ENCODE data around the gene SH3GLB2. TPM values are rescaled to one million over a fixed set of nuclear protein-coding genes. Genes with fewer than 3 reads are reported as not detected.

SH3GLB2 gene
- total RNA-seq, 3 donors from 2014 or later (not counting 1 experiment from before 2014, with no cell fraction given) = 50.3 to 67.1 (median 65.4) TPM

- Mint-ChIP-seq H3K36me3 (no peaks in the 10 kb centered on the region), H3K4me3 (no peak overlapping the region), H3K9me3 (no peaks in the 10 kb centered on the region), H3K27me3 (ENCODE audit: low read depth in 2 of 2) (no peaks in the 10 kb centered on the region), H3K4me1 (peaks cover 0 to 11% of the 10 kb centered on the region in 2 donors), H3K27ac (no peak overlapping the region)
- H3K27me3 ChIP-seq (ENCODE audit: control insufficient read depth, insufficient read depth, low read length) = no peaks in the 10 kb centered on the region
- peaks cover 12% of the 10 kb centered on the region for H3K4me1 ChIP-seq (ENCODE audit: control insufficient read depth, insufficient read depth, low read length)
- no peaks in the 10 kb centered on the region for H3K36me3 ChIP-seq (ENCODE audit: control insufficient read depth, insufficient read depth, low read length)
- ATAC-seq = no peak
- no peak for DNase-seq
- 89% methylated on average over 9 of the region's 9 CpGs for WGBS (ENCODE audit: insufficient coverage)
- H3K27ac ChIP-seq (ENCODE audit: low read length) = no peak overlapping the region
- H3K4me3 ChIP-seq (ENCODE audit: low read length) = no peak overlapping the region
- intact Hi-C loops (cut with micrococcal nuclease) = no loop called here
- no peaks in the 10 kb centered on the region for H3K9me3 ChIP-seq (ENCODE audit: control insufficient read depth, insufficient read depth, low read length)
- TF ChIP-seq CTCF (IDR thresholded peaks at IDR 0.05) = no peak
These were observed 6.1 kb downstream of the SH3GLB2 start for GRCh38 chr9:129022037-129022436.

- no peaks in the 10 kb centered on the region for H3K9me3 Mint-ChIP-seq
- H3K4me1 Mint-ChIP-seq = peaks cover 0 to 11% of the 10 kb centered on the region in 2 donors
- Histone ChIP-seq H3K4me3 (ENCODE audit: low read length) (no peak overlapping the region), H3K27me3 (ENCODE audit: control insufficient read depth, insufficient read depth, low read length) (no peaks in the 10 kb centered on the region), H3K36me3 (ENCODE audit: control insufficient read depth, insufficient read depth, low read length) (no peaks in the 10 kb centered on the region), H3K27ac (ENCODE audit: low read length) (no peak overlapping the region), H3K4me1 (ENCODE audit: control insufficient read depth, insufficient read depth, low read length) (peaks cover 4% of the 10 kb centered on the region), H3K9me3 (ENCODE audit: control insufficient read depth, insufficient read depth, low read length) (no peaks in the 10 kb centered on the region)
- DNase-seq (peak in 1 of 2 donors; percentile 3), ATAC-seq (no peak)
- H3K27ac Mint-ChIP-seq = no peak overlapping the region
- H3K4me3 Mint-ChIP-seq = no peak overlapping the region
- intact Hi-C loops (cut with micrococcal nuclease) = no loop called here
- H3K27me3 Mint-ChIP-seq (ENCODE audit: low read depth in 2 of 2) = no peaks in the 10 kb centered on the region
- 45% methylated on average over 8 of the region's 8 CpGs for WGBS (ENCODE audit: insufficient coverage)
- no peak for TF ChIP-seq CTCF (IDR thresholded peaks at IDR 0.05)
- no peaks in the 10 kb centered on the region for H3K36me3 Mint-ChIP-seq
These were observed 7.0 kb downstream of the SH3GLB2 start for GRCh38 chr9:129021091-129021490.

- Histone ChIP-seq H3K36me3 (ENCODE audit: control insufficient read depth, insufficient read depth, low read length) (peaks cover 38% of the 10 kb centered on the region), H3K27me3 (ENCODE audit: control insufficient read depth, insufficient read depth, low read length) (no peaks in the 10 kb centered on the region), H3K4me1 (ENCODE audit: control insufficient read depth, insufficient read depth, low read length) (no peaks in the 10 kb centered on the region), H3K27ac (ENCODE audit: low read length) (no peak overlapping the region), H3K4me3 (ENCODE audit: low read length) (no peak overlapping the region), H3K9me3 (ENCODE audit: control insufficient read depth, insufficient read depth, low read length) (no peaks in the 10 kb centered on the region)
- TF ChIP-seq CTCF (IDR thresholded peaks at IDR 0.05) = no peak
- no peak overlapping the region for H3K4me3 Mint-ChIP-seq
- no peaks in the 10 kb centered on the region for H3K4me1 Mint-ChIP-seq
- intact Hi-C loops (cut with micrococcal nuclease) = no loop called here
- no peak for DNase-seq
- ATAC-seq = no peak
- no peaks in the 10 kb centered on the region for H3K36me3 Mint-ChIP-seq
- no peak overlapping the region for H3K27ac Mint-ChIP-seq
- no peaks in the 10 kb centered on the region for H3K9me3 Mint-ChIP-seq
- WGBS (ENCODE audit: insufficient coverage) = 94% methylated on average over 8 of the region's 8 CpGs
- no peaks in the 10 kb centered on the region for H3K27me3 Mint-ChIP-seq (ENCODE audit: low read depth in 2 of 2)
These were observed 13.5 kb downstream of the SH3GLB2 start for GRCh38 chr9:129014608-129015007.

- DNase-seq = no peak
- 96% methylated on average over 11 of the region's 11 CpGs for WGBS (ENCODE audit: insufficient coverage)
- no peak overlapping the region for H3K27ac ChIP-seq (ENCODE audit: low read length)
- H3K27me3 ChIP-seq (ENCODE audit: control insufficient read depth, insufficient read depth, low read length) = no peaks in the 10 kb centered on the region
- ATAC-seq = no peak
- TF ChIP-seq CTCF (IDR thresholded peaks at IDR 0.05) = no peak
- H3K4me3 ChIP-seq (ENCODE audit: low read length) = no peak overlapping the region
- Mint-ChIP-seq H3K27ac (no peak overlapping the region), H3K4me1 (no peaks in the 10 kb centered on the region), H3K9me3 (no peaks in the 10 kb centered on the region), H3K4me3 (no peak overlapping the region), H3K36me3 (no peaks in the 10 kb centered on the region), H3K27me3 (ENCODE audit: low read depth in 2 of 2) (no peaks in the 10 kb centered on the region)
- peaks cover 38% of the 10 kb centered on the region for H3K36me3 ChIP-seq (ENCODE audit: control insufficient read depth, insufficient read depth, low read length)
- H3K4me1 ChIP-seq (ENCODE audit: control insufficient read depth, insufficient read depth, low read length) = no peaks in the 10 kb centered on the region
- intact Hi-C loops (cut with micrococcal nuclease) = no loop called here
- H3K9me3 ChIP-seq (ENCODE audit: control insufficient read depth, insufficient read depth, low read length) = no peaks in the 10 kb centered on the region
These were observed 14.0 kb downstream of the SH3GLB2 start for GRCh38 chr9:129014124-129014523.
